K562 (cell line): Measurements from ENCODE around the gene ALKBH8. TPM values are rescaled to one million over a fixed set of nuclear protein-coding genes. Genes with fewer than 3 reads are reported as not detected.

Source experiments
- BDP1 ChIP-seq: IDR thresholded peaks from 3 replicates; pipeline ENCODE4 v1.6.1; 2011; ENCODE audit not compliant: insufficient read length, insufficient read depth
- CBFA2T3 ChIP-seq: fragments of 450-650 bp; IDR thresholded peaks from 2 replicates; pipeline ENCODE4 v1.6.1; 2017
- LEF1 ChIP-seq: fragments of 450-650 bp; IDR thresholded peaks from 2 replicates; pipeline ENCODE4 v1.6.1; 2016; ENCODE audit warnings: mild to moderate bottlenecking
- MTA3 ChIP-seq: fragments of 450-650 bp; formaldehyde crosslinking; IDR thresholded peaks from 2 replicates; pipeline ENCODE4 v1.6.1; 2017; ENCODE audit warnings: mild to moderate bottlenecking, borderline replicate concordance
- MYBL2 ChIP-seq, 2 experiments: fragments of 450-650 bp in 1 of 2; sonication (generic) in 1 of 2; formaldehyde crosslinking in 1 of 2; IDR thresholded peaks; 2 replicates each; pipeline versions ENCODE4 v1.6.1 to v1.8.1; 2017 to 2022; ENCODE audit warnings: borderline replicate concordance in 1 of 2, inconsistent platforms in 1 of 2, low read depth in 1 of 2, mild to moderate bottlenecking in 1 of 2, missing genetic modification reagents in 1 of 2, moderate library complexity in 1 of 2
- THRB ChIP-seq: fragments of 450-650 bp; formaldehyde crosslinking; conservative IDR thresholded peaks from 2 replicates; pipeline ENCODE4 v1.4.0; 2022; ENCODE audit warnings: mild to moderate bottlenecking, missing genetic modification characterization
- U2AF2 ChIP-seq: fragments of 200-400 bp; formaldehyde crosslinking; optimal IDR thresholded peaks from 2 replicates; pipeline ENCODE3; 2017; ENCODE audit warnings: low read depth, mild to moderate bottlenecking, low read length
- ZBTB17 ChIP-seq: fragments of 450-650 bp; formaldehyde crosslinking; IDR thresholded peaks from 2 replicates; pipeline ENCODE4 v1.4.0; 2020; ENCODE audit warnings: mild to moderate bottlenecking
- ZC3H11A ChIP-seq: IDR thresholded peaks from 2 replicates; pipeline ENCODE4 v1.6.1; 2012; ENCODE audit warnings: low read depth, low read length, improper control_type of control experiment
- ZNF740 ChIP-seq, 3 experiments: fragments of 200-800 bp in 1 of 3; sonication (Bioruptor generic) in 1 of 3; sonication (generic) in 1 of 3; formaldehyde crosslinking in 1 of 3; IDR thresholded peaks; 2 replicates each; pipeline versions ENCODE4 v1.6.1 to v1.8.0; 2016 to 2022; ENCODE audit warnings: mild to moderate bottlenecking in 2 of 3, missing compliant biosample characterization in 2 of 3, missing genetic modification characterization in 2 of 3, missing genetic modification reagents in 1 of 3
- polyA plus RNA-seq, 8 experiments: library from polyadenylated mRNA; depleted of rRNA in 4 of 8; stranded (reverse) in 5 of 8; unstranded in 3 of 8; fragments of >200 nt; fragmentation: Nextera tagmentation in 2 of 8; fragmentation: Illumina TruSeq in 1 of 8; extraction: Ambion mirVana in 2 of 8; extraction: Trizol in 1 of 8; gene quantifications; 2 replicates each; pipeline versions ENCODE4 v1.2.1 to v1.2.3, GENCODE V29; 2011 to 2014; ENCODE audit warnings: inconsistent platforms in 1 of 8, missing spikeins in 1 of 8
- total RNA-seq, 7 experiments: library from RNA; depleted of rRNA in 6 of 7; stranded (reverse); fragments of >200 nt in 6 of 7; fragmentation: Illumina TruSeq in 2 of 7; extraction: Trizol in 2 of 7; gene quantifications; 2 replicates each; pipeline versions ENCODE4 v1.2.1 to v1.2.3, GENCODE V29; 2011 to 2021; ENCODE audit warnings: low replicate concordance in 1 of 7
- TF ChIP-seq, protein P1 (sequence below), 2 experiments: fragments of 200-800 bp in 1 of 2; sonication (Bioruptor generic) in 1 of 2; sonication (generic) in 1 of 2; formaldehyde crosslinking in 1 of 2; IDR thresholded peaks in 1 of 2; conservative IDR thresholded peaks in 1 of 2; 2 replicates each; pipeline versions ENCODE4 v1.5.0 to v1.6.1; 2016 to 2020; ENCODE audit warnings: missing compliant biosample characterization in 1 of 2, missing genetic modification characterization in 1 of 2, missing genetic modification reagents in 1 of 2
- TF ChIP-seq, protein P2 (sequence below): fragments of 250-450 bp; sonication (Bioruptor Pico); IDR thresholded peaks from 2 replicates; pipeline ENCODE4 v1.4.0; 2020

The ALKBH8 gene
- total and polyA plus RNA-seq, 9 of the 15 experiments (the other 6 are each of a cell fraction or from before 2014, with no cell fraction given), result 4.3 to 14.4 (median 9.1) TPM

GRCh38 chr11:107565219-107565937 is at the start of gene ALKBH8 (continued):
- TF ChIP-seq THRB (CRISPR knock-in tag) (0 out of 2 replicates have a peak, but pooled peaks have one; percentile 11), U2AF2 (no peak), CBFA2T3 (no peak), MYBL2 (IDR thresholded peaks at IDR 0.05; ENCODE audit: low read depth) (no peak), MYBL2 (CRISPR knock-in tag; IDR thresholded peaks at IDR 0.05; ENCODE audit: borderline replicate concordance) (no peak), ZNF740 (CRISPR knock-in tag; IDR thresholded peaks at IDR 0.05) (no peak), ZNF740 (tag; IDR thresholded peaks at IDR 0.05) (no peak), LEF1 (no peak), ZBTB17 (CRISPR knock-in tag) (peak; percentile 82), BDP1 (no peak), MTA3 (no peak), ZC3H11A (no peak)
- TF ChIP-seq, protein P1, sequence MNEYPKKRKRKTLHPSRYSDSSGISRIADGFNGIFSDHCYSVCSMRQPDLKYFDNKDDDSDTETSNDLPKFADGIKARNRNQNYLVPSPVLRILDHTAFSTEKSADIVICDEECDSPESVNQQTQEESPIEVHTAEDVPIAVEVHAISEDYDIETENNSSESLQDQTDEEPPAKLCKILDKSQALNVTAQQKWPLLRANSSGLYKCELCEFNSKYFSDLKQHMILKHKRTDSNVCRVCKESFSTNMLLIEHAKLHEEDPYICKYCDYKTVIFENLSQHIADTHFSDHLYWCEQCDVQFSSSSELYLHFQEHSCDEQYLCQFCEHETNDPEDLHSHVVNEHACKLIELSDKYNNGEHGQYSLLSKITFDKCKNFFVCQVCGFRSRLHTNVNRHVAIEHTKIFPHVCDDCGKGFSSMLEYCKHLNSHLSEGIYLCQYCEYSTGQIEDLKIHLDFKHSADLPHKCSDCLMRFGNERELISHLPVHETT (CRISPR knock-in tag; conservative IDR thresholded peaks at IDR 0.05 in 1 of 2, IDR thresholded peaks at IDR 0.05 in 1 of 2), result 0 out of 4 replicates have a peak, but pooled peaks of 1 of the 2 experiments have one; percentile 42
- TF ChIP-seq, protein P2, sequence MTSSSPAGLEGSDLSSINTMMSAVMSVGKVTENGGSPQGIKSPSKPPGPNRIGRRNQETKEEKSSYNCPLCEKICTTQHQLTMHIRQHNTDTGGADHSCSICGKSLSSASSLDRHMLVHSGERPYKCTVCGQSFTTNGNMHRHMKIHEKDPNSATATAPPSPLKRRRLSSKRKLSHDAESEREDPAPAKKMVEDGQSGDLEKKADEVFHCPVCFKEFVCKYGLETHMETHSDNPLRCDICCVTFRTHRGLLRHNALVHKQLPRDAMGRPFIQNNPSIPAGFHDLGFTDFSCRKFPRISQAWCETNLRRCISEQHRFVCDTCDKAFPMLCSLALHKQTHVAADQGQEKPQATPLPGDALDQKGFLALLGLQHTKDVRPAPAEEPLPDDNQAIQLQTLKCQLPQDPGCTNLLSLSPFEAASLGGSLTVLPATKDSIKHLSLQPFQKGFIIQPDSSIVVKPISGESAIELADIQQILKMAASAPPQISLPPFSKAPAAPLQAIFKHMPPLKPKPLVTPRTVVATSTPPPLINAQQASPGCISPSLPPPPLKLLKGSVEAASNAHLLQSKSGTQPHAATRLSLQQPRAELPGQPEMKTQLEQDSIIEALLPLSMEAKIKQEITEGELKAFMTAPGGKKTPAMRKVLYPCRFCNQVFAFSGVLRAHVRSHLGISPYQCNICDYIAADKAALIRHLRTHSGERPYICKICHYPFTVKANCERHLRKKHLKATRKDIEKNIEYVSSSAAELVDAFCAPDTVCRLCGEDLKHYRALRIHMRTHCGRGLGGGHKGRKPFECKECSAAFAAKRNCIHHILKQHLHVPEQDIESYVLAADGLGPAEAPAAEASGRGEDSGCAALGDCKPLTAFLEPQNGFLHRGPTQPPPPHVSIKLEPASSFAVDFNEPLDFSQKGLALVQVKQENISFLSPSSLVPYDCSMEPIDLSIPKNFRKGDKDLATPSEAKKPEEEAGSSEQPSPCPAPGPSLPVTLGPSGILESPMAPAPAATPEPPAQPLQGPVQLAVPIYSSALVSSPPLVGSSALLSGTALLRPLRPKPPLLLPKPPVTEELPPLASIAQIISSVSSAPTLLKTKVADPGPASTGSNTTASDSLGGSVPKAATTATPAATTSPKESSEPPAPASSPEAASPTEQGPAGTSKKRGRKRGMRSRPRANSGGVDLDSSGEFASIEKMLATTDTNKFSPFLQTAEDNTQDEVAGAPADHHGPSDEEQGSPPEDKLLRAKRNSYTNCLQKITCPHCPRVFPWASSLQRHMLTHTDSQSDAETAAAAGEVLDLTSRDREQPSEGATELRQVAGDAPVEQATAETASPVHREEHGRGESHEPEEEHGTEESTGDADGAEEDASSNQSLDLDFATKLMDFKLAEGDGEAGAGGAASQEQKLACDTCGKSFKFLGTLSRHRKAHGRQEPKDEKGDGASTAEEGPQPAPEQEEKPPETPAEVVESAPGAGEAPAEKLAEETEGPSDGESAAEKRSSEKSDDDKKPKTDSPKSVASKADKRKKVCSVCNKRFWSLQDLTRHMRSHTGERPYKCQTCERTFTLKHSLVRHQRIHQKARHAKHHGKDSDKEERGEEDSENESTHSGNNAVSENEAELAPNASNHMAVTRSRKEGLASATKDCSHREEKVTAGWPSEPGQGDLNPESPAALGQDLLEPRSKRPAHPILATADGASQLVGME (CRISPR knock-in tag), result no peak
